Stimulated activated CD4-positive, alpha-beta T cell treated with anti-CD3 and anti-CD28 coated beads, Interleukin-4, amount 100 ng/mL, for 48 hours (primary cell): ENCODE data around the gene FAM162A.
A peak's percentile ranks its signal among the peaks of the same experiment; 100 is the strongest.

Experiments used
- DNase-seq, 2 donors: peaks; one replicate each; pipeline ENCODE4 v3.0.0-alpha.2; 2020; ENCODE audit warnings: low read depth in 2 of 2

FAM162A gene

GRCh38 chr3:122387709-122388108, 3.7 kb downstream of the FAM162A start:
- DNase-seq: no peak

- DNase-seq: no peak
Observed at GRCh38 chr3:122389197-122389596, 5.2 kb downstream of the FAM162A start.

- no peak for DNase-seq
Observed at GRCh38 chr3:122389892-122390291, 5.9 kb downstream of the FAM162A start.

GRCh38 chr3:122390665-122391064, 6.7 kb downstream of the FAM162A start:
- DNase-seq: no peak

GRCh38 chr3:122391681-122392446, 7.9 kb downstream of the FAM162A start:
- DNase-seq: no peak

- DNase-seq: no peak
Observed at GRCh38 chr3:122392868-122393844, 9.2 kb downstream of the FAM162A start.

- DNase-seq: no peak
Observed at GRCh38 chr3:122394173-122394572, 10.2 kb downstream of the FAM162A start.

- no peak for DNase-seq
Observed at GRCh38 chr3:122395582-122395981, 11.6 kb downstream of the FAM162A start.

GRCh38 chr3:122396511-122396910, 12.5 kb downstream of the FAM162A start:
- no peak for DNase-seq

GRCh38 chr3:122397201-122397600, 13.2 kb downstream of the FAM162A start:
- DNase-seq: no peak

- DNase-seq: no peak
Observed at GRCh38 chr3:122398920-122399319, 14.9 kb downstream of the FAM162A start.

GRCh38 chr3:122403489-122403888, 19.5 kb downstream of the FAM162A start:
- no peak for DNase-seq

GRCh38 chr3:122405015-122405414, 21.0 kb downstream of the FAM162A start:
- no peak for DNase-seq

GRCh38 chr3:122406198-122406597, 22.2 kb downstream of the FAM162A start:
- no peak for DNase-seq

GRCh38 chr3:122407946-122408345, 24.0 kb downstream of the FAM162A start:
- DNase-seq: no peak

- no peak for DNase-seq
Observed at GRCh38 chr3:122409446-122409845, 25.5 kb downstream of the FAM162A start.

GRCh38 chr3:122410111-122410510, 26.1 kb downstream of the FAM162A start:
- no peak for DNase-seq

GRCh38 chr3:122410639-122411038, 26.7 kb downstream of the FAM162A start:
- no peak for DNase-seq

- no peak for DNase-seq
Observed at GRCh38 chr3:122414391-122414790, 30.4 kb downstream of the FAM162A start.

- DNase-seq: peak; percentile 15 to 37
Observed at GRCh38 chr3:122415104-122415744, 31.2 kb downstream of the FAM162A start.

- peak; percentile 96 for DNase-seq
Observed at GRCh38 chr3:122415762-122416654, 32.0 kb downstream of the FAM162A start, which contains the start of gene WDR5B. Gene WDR5B (minus strand): TSS chr3:122416062. CDS start chr3:122415528, 534 bp downstream.
